WTC11 (cell line): ENCODE results near the gene CTIF. TPM values are rescaled to one million over a fixed set of nuclear protein-coding genes. Genes with fewer than 3 reads are reported as not detected.

Experiments
- ATAC-seq: fragments of 200-7000 bp; cut with Tn5 transposase; 2 replicates; pipeline ENCODE4 v1.10.0; 2021; ENCODE audit warnings: mild to moderate bottlenecking, moderate library complexity
- CTCF ChIA-PET: fragments of 300-600 bp; sonication (Branson Sonifier 250); formaldehyde crosslinking; loops from one replicate; lab custom pipeline; 2021; ENCODE audit warnings: antibody characterized with exemption; lab: Charles Lee
- POLR2A ChIA-PET: fragments of 350-600 bp; sonication (Branson Sonifier 250); formaldehyde crosslinking; loops from one replicate; lab custom pipeline; 2021; ENCODE audit warnings: antibody characterized with exemption; lab: Charles Lee
- DNase-seq: peaks from one replicate; pipeline ENCODE4 v3.0.0; 2021; ENCODE audit warnings: low spot score
- H3K27ac Mint-ChIP-seq: 2 replicates; pipeline ENCODE4 v1.8.0; 2021; ENCODE audit warnings: mixed read lengths
- H3K27me3 Mint-ChIP-seq: 2 replicates; pipeline ENCODE4 v1.8.0; 2021; ENCODE audit warnings: low read depth, mild to moderate bottlenecking, moderate library complexity, mixed read lengths
- H3K36me3 Mint-ChIP-seq: 2 replicates; pipeline ENCODE4 v1.8.0; 2021; ENCODE audit warnings: mixed read lengths
- H3K4me1 Mint-ChIP-seq: 2 replicates; pipeline ENCODE4 v1.8.0; 2022; ENCODE audit warnings: mixed read lengths
- H3K4me3 Mint-ChIP-seq: 2 replicates; pipeline ENCODE4 v1.8.0; 2021; ENCODE audit warnings: mild to moderate bottlenecking, moderate library complexity, mixed read lengths
- H3K9me3 Mint-ChIP-seq: 2 replicates; pipeline ENCODE4 v1.8.0; 2021; ENCODE audit warnings: mixed read lengths
- EMX1 ChIP-seq: fragments of 250-450 bp; sonication (Bioruptor Pico); IDR thresholded peaks from 2 replicates; pipeline ENCODE4 v1.8.0; 2021; ENCODE audit warnings: mild to moderate bottlenecking
- ESRRA ChIP-seq: sonication (generic); formaldehyde crosslinking; IDR thresholded peaks from 2 replicates; pipeline ENCODE4 v1.8.1; 2022; ENCODE audit warnings: mild to moderate bottlenecking, missing genetic modification reagents, borderline replicate concordance
- GRHL2 ChIP-seq: fragments of 250-450 bp; sonication (Bioruptor Pico); IDR thresholded peaks from 2 replicates; pipeline ENCODE4 v1.8.0; 2022; ENCODE audit warnings: mild to moderate bottlenecking, moderate library complexity; ENCODE audit not compliant: insufficient replicate concordance, severe bottlenecking
- KAT7 ChIP-seq: sonication (generic); formaldehyde crosslinking; IDR thresholded peaks from 2 replicates; pipeline ENCODE4 v1.8.1; 2023; ENCODE audit warnings: missing genetic modification reagents, mild to moderate bottlenecking, borderline replicate concordance
- NFYB ChIP-seq: sonication (generic); formaldehyde crosslinking; conservative IDR thresholded peaks from 2 replicates; pipeline ENCODE4 v1.8.0; 2022; ENCODE audit warnings: low read depth, missing genetic modification reagents
- NR2C2 ChIP-seq: sonication (generic); formaldehyde crosslinking; IDR thresholded peaks from 2 replicates; pipeline ENCODE4 v1.8.0; 2022; ENCODE audit warnings: mild to moderate bottlenecking, missing genetic modification reagents
- NR3C1 ChIP-seq: sonication (generic); formaldehyde crosslinking; conservative IDR thresholded peaks from 2 replicates; pipeline ENCODE4 v1.8.1; 2023; ENCODE audit warnings: low read depth, mild to moderate bottlenecking, missing genetic modification reagents
- OVOL2 ChIP-seq: fragments of 250-450 bp; sonication (Bioruptor Pico); IDR thresholded peaks from 2 replicates; pipeline ENCODE4 v1.9.0; 2021; ENCODE audit warnings: mild to moderate bottlenecking, borderline replicate concordance
- TCF7 ChIP-seq: sonication (generic); formaldehyde crosslinking; IDR thresholded peaks from 2 replicates; pipeline ENCODE4 v1.8.0; 2022; ENCODE audit warnings: mild to moderate bottlenecking, low read depth, missing genetic modification reagents, moderate library complexity
- ZNF138 ChIP-seq: sonication (generic); formaldehyde crosslinking; conservative IDR thresholded peaks from 2 replicates; pipeline ENCODE4 v1.8.1; 2022; ENCODE audit warnings: mild to moderate bottlenecking, moderate library complexity, missing genetic modification reagents
- ZNF219 ChIP-seq: sonication (generic); formaldehyde crosslinking; IDR thresholded peaks from 2 replicates; pipeline ENCODE4 v1.8.0; 2023; ENCODE audit warnings: missing genetic modification reagents, mild to moderate bottlenecking, borderline replicate concordance
- ZNF232 ChIP-seq: sonication (generic); formaldehyde crosslinking; IDR thresholded peaks from 2 replicates; pipeline ENCODE4 v1.8.0; 2022; ENCODE audit warnings: mild to moderate bottlenecking, missing genetic modification reagents
- total RNA-seq: library from RNA; stranded (reverse); gene quantifications from 3 replicates; pipeline ENCODE4 v1.2.3, GENCODE V29; 2021
- TF ChIP-seq, protein P1 (sequence below): sonication (generic); formaldehyde crosslinking; IDR thresholded peaks from 2 replicates; pipeline ENCODE4 v1.8.1; 2023; ENCODE audit warnings: mild to moderate bottlenecking, missing genetic modification reagents, moderate library complexity
- TF ChIP-seq, protein P2 (sequence below): sonication (generic); formaldehyde crosslinking; IDR thresholded peaks from 2 replicates; pipeline ENCODE4 v1.8.0; 2023; ENCODE audit warnings: missing genetic modification reagents
- TF ChIP-seq, protein P3 (sequence below): fragments of 250-450 bp; sonication (Bioruptor Pico); IDR thresholded peaks from 2 replicates; pipeline ENCODE4 v1.9.0; 2021; ENCODE audit warnings: mild to moderate bottlenecking
- TF ChIP-seq, protein P4 (sequence below): fragments of 250-450 bp; sonication (Bioruptor Pico); IDR thresholded peaks from 2 replicates; pipeline ENCODE4 v1.9.0; 2021; ENCODE audit warnings: moderate library complexity, mild to moderate bottlenecking, inconsistent platforms, borderline replicate concordance
- TF ChIP-seq, protein P5 (sequence below): sonication (generic); formaldehyde crosslinking; IDR thresholded peaks from 2 replicates; pipeline ENCODE4 v1.8.0; 2022; ENCODE audit warnings: mild to moderate bottlenecking, missing genetic modification reagents
- TF ChIP-seq, protein P6 (sequence below): sonication (generic); formaldehyde crosslinking; IDR thresholded peaks from 2 replicates; pipeline ENCODE4 v1.8.1; 2023; ENCODE audit warnings: mild to moderate bottlenecking, missing genetic modification reagents
- TF ChIP-seq, protein P7 (sequence below): sonication (generic); formaldehyde crosslinking; IDR thresholded peaks from 2 replicates; pipeline ENCODE4 v1.8.1; 2023; ENCODE audit warnings: mild to moderate bottlenecking, moderate library complexity, missing genetic modification reagents
- TF ChIP-seq, protein P8 (sequence below): fragments of 250-450 bp; sonication (Bioruptor Pico); IDR thresholded peaks from 2 replicates; pipeline ENCODE4 v2.1.2; 2022; ENCODE audit warnings: mild to moderate bottlenecking, moderate library complexity

CTIF gene
- total RNA-seq, 1 experiment from 2014 or later = 28.5 TPM

DNA sequence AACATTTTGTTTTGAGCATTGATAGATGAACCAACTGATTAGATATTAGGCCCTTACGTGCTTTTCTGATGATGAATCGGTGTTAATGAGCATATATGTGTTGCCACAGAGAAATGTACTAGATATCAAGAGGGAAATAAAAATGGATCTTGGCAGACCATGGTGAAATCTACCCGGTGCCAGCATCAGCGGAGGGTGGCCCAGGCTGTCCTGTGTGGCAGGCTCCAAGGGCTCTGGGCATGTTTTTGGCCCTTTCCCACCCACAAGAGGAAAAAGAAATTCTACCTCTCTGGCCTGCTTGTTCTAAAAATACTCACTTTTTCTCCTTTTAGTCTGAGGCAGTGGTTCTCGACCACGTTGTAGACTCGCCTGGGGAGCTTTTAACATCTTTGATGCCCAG lies 154.2 kb downstream of the CTIF start:
- Mint-ChIP-seq H3K36me3 (no peaks in the 10 kb centered on the region), H3K4me1 (no peaks in the 10 kb centered on the region), H3K9me3 (no peaks in the 10 kb centered on the region), H3K4me3 (no peak overlapping the region), H3K27ac (no peak overlapping the region), H3K27me3 (no peaks in the 10 kb centered on the region)
- ChIA-PET CTCF (no interaction called here), POLR2A (no interaction called here)
- TF ChIP-seq, protein P1, sequence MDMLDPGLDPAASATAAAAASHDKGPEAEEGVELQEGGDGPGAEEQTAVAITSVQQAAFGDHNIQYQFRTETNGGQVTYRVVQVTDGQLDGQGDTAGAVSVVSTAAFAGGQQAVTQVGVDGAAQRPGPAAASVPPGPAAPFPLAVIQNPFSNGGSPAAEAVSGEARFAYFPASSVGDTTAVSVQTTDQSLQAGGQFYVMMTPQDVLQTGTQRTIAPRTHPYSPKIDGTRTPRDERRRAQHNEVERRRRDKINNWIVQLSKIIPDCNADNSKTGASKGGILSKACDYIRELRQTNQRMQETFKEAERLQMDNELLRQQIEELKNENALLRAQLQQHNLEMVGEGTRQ = no peak
- TF ChIP-seq NR2C2 (CRISPR knock-in tag) = no peak
- TF ChIP-seq, protein P2, sequence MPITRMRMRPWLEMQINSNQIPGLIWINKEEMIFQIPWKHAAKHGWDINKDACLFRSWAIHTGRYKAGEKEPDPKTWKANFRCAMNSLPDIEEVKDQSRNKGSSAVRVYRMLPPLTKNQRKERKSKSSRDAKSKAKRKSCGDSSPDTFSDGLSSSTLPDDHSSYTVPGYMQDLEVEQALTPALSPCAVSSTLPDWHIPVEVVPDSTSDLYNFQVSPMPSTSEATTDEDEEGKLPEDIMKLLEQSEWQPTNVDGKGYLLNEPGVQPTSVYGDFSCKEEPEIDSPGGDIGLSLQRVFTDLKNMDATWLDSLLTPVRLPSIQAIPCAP (CRISPR knock-in tag) = no peak
- TF ChIP-seq ZNF232 (CRISPR knock-in tag) = no peak
- TF ChIP-seq, protein P3, sequence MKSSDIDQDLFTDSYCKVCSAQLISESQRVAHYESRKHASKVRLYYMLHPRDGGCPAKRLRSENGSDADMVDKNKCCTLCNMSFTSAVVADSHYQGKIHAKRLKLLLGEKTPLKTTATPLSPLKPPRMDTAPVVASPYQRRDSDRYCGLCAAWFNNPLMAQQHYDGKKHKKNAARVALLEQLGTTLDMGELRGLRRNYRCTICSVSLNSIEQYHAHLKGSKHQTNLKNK (CRISPR knock-in tag) = no peak
- TF ChIP-seq GRHL2 (CRISPR knock-in tag) = no peak
- TF ChIP-seq, protein P4, sequence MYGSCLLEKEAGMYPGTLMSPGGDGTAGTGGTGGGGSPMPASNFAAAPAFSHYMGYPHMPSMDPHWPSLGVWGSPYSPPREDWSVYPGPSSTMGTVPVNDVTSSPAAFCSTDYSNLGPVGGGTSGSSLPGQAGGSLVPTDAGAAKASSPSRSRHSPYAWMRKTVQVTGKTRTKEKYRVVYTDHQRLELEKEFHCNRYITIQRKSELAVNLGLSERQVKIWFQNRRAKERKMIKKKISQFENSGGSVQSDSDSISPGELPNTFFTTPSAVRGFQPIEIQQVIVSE (CRISPR knock-in tag) = no peak
- no peak for TF ChIP-seq KAT7 (CRISPR knock-in tag)
- TF ChIP-seq OVOL2 (CRISPR knock-in tag) = no peak
- TF ChIP-seq NR3C1 (CRISPR knock-in tag) = no peak
- TF ChIP-seq NFYB (CRISPR knock-in tag) = no peak
- TF ChIP-seq, protein P5, sequence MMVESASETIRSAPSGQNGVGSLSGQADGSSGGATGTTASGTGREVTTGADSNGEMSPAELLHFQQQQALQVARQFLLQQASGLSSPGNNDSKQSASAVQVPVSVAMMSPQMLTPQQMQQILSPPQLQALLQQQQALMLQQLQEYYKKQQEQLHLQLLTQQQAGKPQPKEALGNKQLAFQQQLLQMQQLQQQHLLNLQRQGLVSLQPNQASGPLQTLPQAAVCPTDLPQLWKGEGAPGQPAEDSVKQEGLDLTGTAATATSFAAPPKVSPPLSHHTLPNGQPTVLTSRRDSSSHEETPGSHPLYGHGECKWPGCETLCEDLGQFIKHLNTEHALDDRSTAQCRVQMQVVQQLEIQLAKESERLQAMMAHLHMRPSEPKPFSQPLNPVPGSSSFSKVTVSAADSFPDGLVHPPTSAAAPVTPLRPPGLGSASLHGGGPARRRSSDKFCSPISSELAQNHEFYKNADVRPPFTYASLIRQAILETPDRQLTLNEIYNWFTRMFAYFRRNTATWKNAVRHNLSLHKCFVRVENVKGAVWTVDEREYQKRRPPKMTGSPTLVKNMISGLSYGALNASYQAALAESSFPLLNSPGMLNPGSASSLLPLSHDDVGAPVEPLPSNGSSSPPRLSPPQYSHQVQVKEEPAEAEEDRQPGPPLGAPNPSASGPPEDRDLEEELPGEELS (CRISPR knock-in tag) = no peak
- TF ChIP-seq, protein P6, sequence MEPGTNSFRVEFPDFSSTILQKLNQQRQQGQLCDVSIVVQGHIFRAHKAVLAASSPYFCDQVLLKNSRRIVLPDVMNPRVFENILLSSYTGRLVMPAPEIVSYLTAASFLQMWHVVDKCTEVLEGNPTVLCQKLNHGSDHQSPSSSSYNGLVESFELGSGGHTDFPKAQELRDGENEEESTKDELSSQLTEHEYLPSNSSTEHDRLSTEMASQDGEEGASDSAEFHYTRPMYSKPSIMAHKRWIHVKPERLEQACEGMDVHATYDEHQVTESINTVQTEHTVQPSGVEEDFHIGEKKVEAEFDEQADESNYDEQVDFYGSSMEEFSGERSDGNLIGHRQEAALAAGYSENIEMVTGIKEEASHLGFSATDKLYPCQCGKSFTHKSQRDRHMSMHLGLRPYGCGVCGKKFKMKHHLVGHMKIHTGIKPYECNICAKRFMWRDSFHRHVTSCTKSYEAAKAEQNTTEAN (CRISPR knock-in tag) = no peak
- no peak for TF ChIP-seq ESRRA
- TF ChIP-seq, protein P7, sequence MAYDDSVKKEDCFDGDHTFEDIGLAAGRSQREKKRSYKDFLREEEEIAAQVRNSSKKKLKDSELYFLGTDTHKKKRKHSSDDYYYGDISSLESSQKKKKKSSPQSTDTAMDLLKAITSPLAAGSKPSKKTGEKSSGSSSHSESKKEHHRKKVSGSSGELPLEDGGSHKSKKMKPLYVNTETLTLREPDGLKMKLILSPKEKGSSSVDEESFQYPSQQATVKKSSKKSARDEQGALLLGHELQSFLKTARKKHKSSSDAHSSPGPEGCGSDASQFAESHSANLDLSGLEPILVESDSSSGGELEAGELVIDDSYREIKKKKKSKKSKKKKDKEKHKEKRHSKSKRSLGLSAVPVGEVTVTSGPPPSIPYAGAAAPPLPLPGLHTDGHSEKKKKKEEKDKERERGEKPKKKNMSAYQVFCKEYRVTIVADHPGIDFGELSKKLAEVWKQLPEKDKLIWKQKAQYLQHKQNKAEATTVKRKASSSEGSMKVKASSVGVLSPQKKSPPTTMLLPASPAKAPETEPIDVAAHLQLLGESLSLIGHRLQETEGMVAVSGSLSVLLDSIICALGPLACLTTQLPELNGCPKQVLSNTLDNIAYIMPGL (CRISPR knock-in tag) = no peak
- TF ChIP-seq, protein P8, sequence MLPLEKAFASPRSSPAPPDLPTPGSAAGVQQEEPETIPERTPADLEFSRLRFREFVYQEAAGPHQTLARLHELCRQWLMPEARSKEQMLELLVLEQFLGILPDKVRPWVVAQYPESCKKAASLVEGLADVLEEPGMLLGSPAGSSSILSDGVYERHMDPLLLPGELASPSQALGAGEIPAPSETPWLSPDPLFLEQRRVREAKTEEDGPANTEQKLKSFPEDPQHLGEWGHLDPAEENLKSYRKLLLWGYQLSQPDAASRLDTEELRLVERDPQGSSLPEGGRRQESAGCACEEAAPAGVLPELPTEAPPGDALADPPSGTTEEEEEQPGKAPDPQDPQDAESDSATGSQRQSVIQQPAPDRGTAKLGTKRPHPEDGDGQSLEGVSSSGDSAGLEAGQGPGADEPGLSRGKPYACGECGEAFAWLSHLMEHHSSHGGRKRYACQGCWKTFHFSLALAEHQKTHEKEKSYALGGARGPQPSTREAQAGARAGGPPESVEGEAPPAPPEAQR = no peak
- TF ChIP-seq ZNF219 = no peak
- no peak for TF ChIP-seq TCF7 (CRISPR knock-in tag)
- TF ChIP-seq EMX1 (CRISPR knock-in tag) = no peak
- no peak for TF ChIP-seq ZNF138 (CRISPR knock-in tag)
- DNase-seq (no peak), ATAC-seq (no peak)
